CD4-positive, CD25-positive, alpha-beta regulatory T cell (primary cell): ENCODE results near the gene ADH6. TPM values are rescaled to one million over a fixed set of nuclear protein-coding genes. Genes with fewer than 3 reads are reported as not detected.
"Not testable (repeated sequence)": the region's sequence is repeated elsewhere in the genome, so short reads cannot be mapped to it uniquely, and the experiment has no call there.

Experiments
- ATAC-seq, 2 donors: fragments of 150-1000 bp; cut with Tn5 transposase; one replicate each; pipeline ENCODE4 v1.10.0; 2021; ENCODE audit warnings: low read depth in 2 of 2, moderate number of reproducible peaks in 2 of 2, moderate library complexity in 1 of 2
- DNase-seq, 3 donors: peaks; one replicate each; pipeline versions ENCODE4 v3.0.0 to v3.0.0-alpha.2; 2012 to 2022; ENCODE audit warnings: mixed read lengths in 1 of 3
- H3K27ac ChIP-seq: one replicate; pipeline ENCODE4 v1.7.0; 2013; ENCODE audit warnings: mild to moderate bottlenecking, low read length; ENCODE audit not compliant: insufficient read depth, poor library complexity, severe bottlenecking
- H3K27me3 ChIP-seq: one replicate; pipeline ENCODE4 v1.7.0; 2013; ENCODE audit warnings: low read length; ENCODE audit not compliant: control insufficient read depth, insufficient read depth
- H3K36me3 ChIP-seq: one replicate; pipeline ENCODE4 v1.7.0; 2013; ENCODE audit warnings: mild to moderate bottlenecking, low read length, moderate library complexity; ENCODE audit not compliant: control insufficient read depth, insufficient read depth
- H3K4me1 ChIP-seq: 2 replicates; pipeline ENCODE4 v1.7.0; 2013; ENCODE audit warnings: mild to moderate bottlenecking, low read length; ENCODE audit not compliant: insufficient read depth, control insufficient read depth, poor library complexity, severe bottlenecking
- H3K4me3 ChIP-seq: one replicate; pipeline ENCODE4 v1.7.0; 2013; ENCODE audit warnings: low read depth, mild to moderate bottlenecking, low read length, moderate library complexity
- H3K9me3 ChIP-seq, 2 experiments: 1 replicate in 1 of 2; 2 replicates in 1 of 2; pipeline ENCODE4 v1.7.0; 2013; ENCODE audit warnings: low read length in 2 of 2, mild to moderate bottlenecking in 1 of 2, moderate library complexity in 1 of 2; ENCODE audit not compliant: control insufficient read depth in 2 of 2
- H3K27ac Mint-ChIP-seq, 3 donors: one replicate each; pipeline ENCODE4 v1.8.0; 2020 to 2022; ENCODE audit warnings: mild to moderate bottlenecking in 3 of 3, mixed read lengths in 3 of 3, moderate library complexity in 2 of 3
- H3K27me3 Mint-ChIP-seq: one replicate; pipeline ENCODE4 v1.8.0; 2022; ENCODE audit warnings: mild to moderate bottlenecking, mixed read lengths
- H3K36me3 Mint-ChIP-seq: one replicate; pipeline ENCODE4 v1.8.0; 2020; ENCODE audit warnings: mixed read lengths
- H3K4me1 Mint-ChIP-seq, 4 donors: one replicate each; pipeline ENCODE4 v1.8.0; 2020 to 2022; ENCODE audit warnings: mixed read lengths in 4 of 4, mild to moderate bottlenecking in 1 of 4
- H3K4me3 Mint-ChIP-seq, 4 donors: one replicate each; pipeline ENCODE4 v1.8.0; 2020 to 2022; ENCODE audit warnings: mild to moderate bottlenecking in 4 of 4, mixed read lengths in 4 of 4, moderate library complexity in 3 of 4
- H3K9me3 Mint-ChIP-seq, 7 donors: one replicate each; pipeline ENCODE4 v1.8.0; 2020 to 2022; ENCODE audit warnings: mixed read lengths in 7 of 7, mild to moderate bottlenecking in 3 of 7, moderate library complexity in 2 of 7
- polyA plus RNA-seq, 4 donors: library from polyadenylated mRNA; unstranded; fragments of 300-500 nt; fragmentation: Illumina TruSeq; gene quantifications; one replicate each; pipeline ENCODE4 v1.2.3, GENCODE V29; 2021
- total RNA-seq: library from RNA; stranded (reverse); gene quantifications from one replicate; pipeline ENCODE4 v1.2.3, GENCODE V29; 2022

The ADH6 gene
- total and polyA plus RNA-seq, 5 donors from 2014 or later = not detected

GRCh38 chr4:99189900-99190299 is 29.1 kb downstream of the ADH6 start:
- H3K4me3 Mint-ChIP-seq, H3K36me3 ChIP-seq, H3K27me3 ChIP-seq, H3K27ac ChIP-seq, H3K36me3 Mint-ChIP-seq, H3K4me1 ChIP-seq, H3K4me3 ChIP-seq, H3K27me3 Mint-ChIP-seq, DNase-seq, H3K9me3 ChIP-seq, ATAC-seq, H3K4me1 Mint-ChIP-seq: not testable (repeated sequence)
- peaks cover 0 to 44% (median 6%) of the 10 kb centered on the region in 7 donors for H3K9me3 Mint-ChIP-seq
- peak overlapping the region in 1 of 3 donors; percentile 3 for H3K27ac Mint-ChIP-seq

GRCh38 chr4:99186029-99186428 is 33.0 kb downstream of the ADH6 start:
- peaks cover 0 to 35% (median 9%) of the 10 kb centered on the region in 7 donors for H3K9me3 Mint-ChIP-seq

GRCh38 chr4:99185581-99185980 is 33.5 kb downstream of the ADH6 start:
- peaks cover 2 to 3% of the 10 kb centered on the region in 2 experiments for H3K9me3 ChIP-seq
- peaks cover 0 to 32% (median 9%) of the 10 kb centered on the region in 7 donors for H3K9me3 Mint-ChIP-seq
- no peaks in the 10 kb centered on the region for H3K4me1 ChIP-seq
- peaks cover 13% of the 10 kb centered on the region for H3K36me3 Mint-ChIP-seq
- no peak overlapping the region for H3K27ac Mint-ChIP-seq
- H3K4me3 ChIP-seq = no peak overlapping the region
- H3K4me1 Mint-ChIP-seq = no peaks in the 10 kb centered on the region
- no peaks in the 10 kb centered on the region for H3K36me3 ChIP-seq
- DNase-seq = no peak
- no peaks in the 10 kb centered on the region for H3K27me3 ChIP-seq
- H3K27me3 Mint-ChIP-seq = no peaks in the 10 kb centered on the region
- no peak for ATAC-seq
- H3K27ac ChIP-seq = no peak overlapping the region
- H3K4me3 Mint-ChIP-seq = no peak overlapping the region

More at GRCh38 chr4:99186029-99186428, 33.0 kb downstream of the ADH6 start:
- no peak overlapping the region for H3K4me3 Mint-ChIP-seq
- H3K4me1 Mint-ChIP-seq = no peaks in the 10 kb centered on the region
- Histone ChIP-seq H3K4me1 (no peaks in the 10 kb centered on the region), H3K4me3 (no peak overlapping the region), H3K36me3 (no peaks in the 10 kb centered on the region), H3K9me3 (peaks cover 2 to 6% of the 10 kb centered on the region in 2 experiments), H3K27ac (no peak overlapping the region), H3K27me3 (no peaks in the 10 kb centered on the region)
- H3K27me3 Mint-ChIP-seq = no peaks in the 10 kb centered on the region
- no peak for DNase-seq
- no peak overlapping the region for H3K27ac Mint-ChIP-seq
- peaks cover 13% of the 10 kb centered on the region for H3K36me3 Mint-ChIP-seq
- no peak for ATAC-seq

- Mint-ChIP-seq H3K27ac (no peak overlapping the region), H3K27me3 (no peaks in the 10 kb centered on the region), H3K4me1 (no peaks in the 10 kb centered on the region), H3K4me3 (no peak overlapping the region), H3K36me3 (peaks cover 4% of the 10 kb centered on the region), H3K9me3 (peaks cover 0 to 20% (median 9%) of the 10 kb centered on the region in 7 donors)
- ATAC-seq (no peak), DNase-seq (no peak)
- Histone ChIP-seq H3K27me3 (no peaks in the 10 kb centered on the region), H3K4me1 (no peaks in the 10 kb centered on the region), H3K4me3 (no peak overlapping the region), H3K27ac (no peak overlapping the region), H3K36me3 (no peaks in the 10 kb centered on the region), H3K9me3 (peaks cover 0 to 2% of the 10 kb centered on the region in 2 experiments)
Measured at GRCh38 chr4:99180382-99181070, 38.5 kb downstream of the ADH6 start.

GRCh38 chr4:99179626-99180025 is 39.4 kb downstream of the ADH6 start:
- H3K9me3 ChIP-seq = no peaks in the 10 kb centered on the region
- H3K4me1 ChIP-seq = no peaks in the 10 kb centered on the region
- DNase-seq (no peak), ATAC-seq (no peak)
- no peaks in the 10 kb centered on the region for H3K27me3 Mint-ChIP-seq
- no peak overlapping the region for H3K27ac ChIP-seq
- H3K36me3 ChIP-seq = no peaks in the 10 kb centered on the region
- no peaks in the 10 kb centered on the region for H3K27me3 ChIP-seq
- peaks cover under 1 to 20% (median 8%) of the 10 kb centered on the region in 7 donors for H3K9me3 Mint-ChIP-seq
- peaks cover 4% of the 10 kb centered on the region for H3K36me3 Mint-ChIP-seq
- no peak overlapping the region for H3K27ac Mint-ChIP-seq
- no peak overlapping the region for H3K4me3 Mint-ChIP-seq
- H3K4me3 ChIP-seq = no peak overlapping the region
- H3K4me1 Mint-ChIP-seq = no peaks in the 10 kb centered on the region

GRCh38 chr4:99179178-99179577 is 39.9 kb downstream of the ADH6 start:
- Mint-ChIP-seq H3K36me3 (peaks cover 4% of the 10 kb centered on the region), H3K4me3 (no peak overlapping the region), H3K27ac (no peak overlapping the region), H3K27me3 (no peaks in the 10 kb centered on the region), H3K4me1 (no peaks in the 10 kb centered on the region), H3K9me3 (peaks cover 1 to 20% (median 7%) of the 10 kb centered on the region in 7 donors)
- DNase-seq (no peak), ATAC-seq (no peak)
- no peaks in the 10 kb centered on the region for H3K4me1 ChIP-seq
- no peaks in the 10 kb centered on the region for H3K27me3 ChIP-seq
- no peak overlapping the region for H3K4me3 ChIP-seq
- H3K9me3 ChIP-seq = no peaks in the 10 kb centered on the region
- no peaks in the 10 kb centered on the region for H3K36me3 ChIP-seq
- H3K27ac ChIP-seq = no peak overlapping the region

GRCh38 chr4:99166544-99166943 is 52.5 kb downstream of the ADH6 start:
- no peak overlapping the region for H3K27ac ChIP-seq
- no peak for DNase-seq
- Mint-ChIP-seq H3K9me3 (peaks cover 0 to 2% (median 2%) of the 10 kb centered on the region in 7 donors), H3K27me3 (no peaks in the 10 kb centered on the region), H3K4me1 (no peaks in the 10 kb centered on the region), H3K36me3 (no peaks in the 10 kb centered on the region), H3K4me3 (no peak overlapping the region), H3K27ac (no peak overlapping the region)
- H3K4me3 ChIP-seq = no peak overlapping the region
- no peaks in the 10 kb centered on the region for H3K36me3 ChIP-seq
- H3K4me1 ChIP-seq = no peaks in the 10 kb centered on the region
- H3K27me3 ChIP-seq = no peaks in the 10 kb centered on the region
- H3K9me3 ChIP-seq = no peaks in the 10 kb centered on the region
- no peak for ATAC-seq

- Mint-ChIP-seq H3K27me3 (no peaks in the 10 kb centered on the region), H3K4me3 (no peak overlapping the region), H3K9me3 (peaks cover 0 to 2% (median 1%) of the 10 kb centered on the region in 7 donors), H3K36me3 (no peaks in the 10 kb centered on the region), H3K27ac (no peak overlapping the region), H3K4me1 (no peaks in the 10 kb centered on the region)
- no peaks in the 10 kb centered on the region for H3K9me3 ChIP-seq
- DNase-seq (no peak), ATAC-seq (no peak)
- H3K4me1 ChIP-seq = no peaks in the 10 kb centered on the region
- H3K36me3 ChIP-seq = no peaks in the 10 kb centered on the region
- H3K27me3 ChIP-seq = no peaks in the 10 kb centered on the region
- H3K4me3 ChIP-seq = no peak overlapping the region
- H3K27ac ChIP-seq = no peak overlapping the region
Measured at GRCh38 chr4:99165978-99166377, 53.1 kb downstream of the ADH6 start.
